H9 (cell line): ENCODE results near the gene TMEM145. TPM values are rescaled to one million over a fixed set of nuclear protein-coding genes. Genes with fewer than 3 reads are reported as not detected.

ENCODE experiments used
- DNase-seq: peaks from one replicate; pipeline ENCODE4 v3.0.0-alpha.2; 2017
- H2AFZ ChIP-seq: one replicate; pipeline ENCODE4 v1.6.1; 2013; ENCODE audit warnings: mild to moderate bottlenecking, low read length, control low read depth, moderate library complexity
- H2AK5ac ChIP-seq: 2 replicates; pipeline ENCODE4 v1.6.1; 2013; ENCODE audit warnings: low read length, control low read depth, mixed read lengths; ENCODE audit not compliant: insufficient read length
- H2BK120ac ChIP-seq: one replicate; pipeline ENCODE4 v1.6.1; 2013; ENCODE audit warnings: low read depth, mild to moderate bottlenecking, low read length, control low read depth, inconsistent platforms; ENCODE audit not compliant: poor library complexity, severe bottlenecking
- H2BK12ac ChIP-seq: 2 replicates; pipeline ENCODE4 v1.6.1; 2013; ENCODE audit warnings: low read length, control low read depth, mixed read lengths, low read depth; ENCODE audit not compliant: insufficient read length
- H2BK15ac ChIP-seq: 2 replicates; pipeline ENCODE4 v1.6.1; 2013; ENCODE audit warnings: low read depth, low read length, control low read depth
- H2BK20ac ChIP-seq: one replicate; pipeline ENCODE4 v1.6.1; 2013; ENCODE audit warnings: low read depth, mild to moderate bottlenecking, low read length, control low read depth, inconsistent platforms; ENCODE audit not compliant: poor library complexity, severe bottlenecking
- H2BK5ac ChIP-seq: 2 replicates; pipeline ENCODE4 v1.6.1; 2013; ENCODE audit warnings: low read length, control low read depth, mixed read lengths; ENCODE audit not compliant: insufficient read length
- H3K14ac ChIP-seq: 2 replicates; pipeline ENCODE4 v1.6.1; 2013; ENCODE audit warnings: low read length, control low read depth; ENCODE audit not compliant: insufficient read depth
- H3K18ac ChIP-seq: 2 replicates; pipeline ENCODE4 v1.6.1; 2013; ENCODE audit warnings: low read depth, mild to moderate bottlenecking, mixed read lengths, low read length, control low read depth; ENCODE audit not compliant: insufficient read length
- H3K23ac ChIP-seq: 2 replicates; pipeline ENCODE4 v1.6.1; 2013; ENCODE audit warnings: low read length, control low read depth, mixed read lengths, low read depth; ENCODE audit not compliant: insufficient read length
- H3K23me2 ChIP-seq: 2 replicates; pipeline ENCODE4 v1.6.1; 2013; ENCODE audit warnings: low read depth, mild to moderate bottlenecking, mixed read lengths, low read length, control low read depth; ENCODE audit not compliant: insufficient read length, poor library complexity, severe bottlenecking
- H3K27ac ChIP-seq: 2 replicates; pipeline ENCODE4 v1.5.1; 2013; ENCODE audit warnings: low read length, control low read depth, mixed read lengths, low read depth; ENCODE audit not compliant: insufficient read length
- H3K27me3 ChIP-seq: 2 replicates; pipeline ENCODE4 v1.6.1; 2013; ENCODE audit warnings: low read length, control low read depth, inconsistent platforms; ENCODE audit not compliant: insufficient read depth
- H3K4ac ChIP-seq: 2 replicates; pipeline ENCODE4 v1.6.1; 2013; ENCODE audit warnings: low read depth, mild to moderate bottlenecking, control low read depth, inconsistent platforms, low read length, moderate library complexity
- H3K4me1 ChIP-seq: 2 replicates; pipeline ENCODE4 v1.6.1; 2013; ENCODE audit warnings: low read length, control low read depth, inconsistent platforms; ENCODE audit not compliant: insufficient read depth
- H3K4me2 ChIP-seq: 2 replicates; pipeline ENCODE4 v1.6.1; 2013; ENCODE audit warnings: low read length, control low read depth, mixed read lengths; ENCODE audit not compliant: insufficient read length, insufficient read depth
- H3K56ac ChIP-seq: 2 replicates; pipeline ENCODE4 v1.6.1; 2013; ENCODE audit warnings: low read depth, mild to moderate bottlenecking, mixed read lengths, low read length, control low read depth; ENCODE audit not compliant: insufficient read length
- H3K79me1 ChIP-seq: 2 replicates; pipeline ENCODE4 v1.6.1; 2013; ENCODE audit warnings: low read depth, mild to moderate bottlenecking, moderate library complexity, low read length, control low read depth, inconsistent platforms; ENCODE audit not compliant: insufficient read depth, poor library complexity, severe bottlenecking
- H3K79me2 ChIP-seq: 2 replicates; pipeline ENCODE4 v1.6.1; 2013; ENCODE audit warnings: low read length, control low read depth, inconsistent platforms; ENCODE audit not compliant: insufficient read depth
- H3K9ac ChIP-seq: 2 replicates; pipeline ENCODE4 v1.6.1; 2013; ENCODE audit warnings: low read length, control low read depth, mixed read lengths; ENCODE audit not compliant: insufficient read length; ENCODE audit errors: extremely low read depth
- H3K9me3 ChIP-seq: one replicate; pipeline ENCODE4 v1.6.1; 2013; ENCODE audit warnings: low read depth, low read length, inconsistent platforms; ENCODE audit not compliant: control insufficient read depth
- H3T11ph ChIP-seq: one replicate; pipeline ENCODE4 v1.6.1; 2013; ENCODE audit warnings: mild to moderate bottlenecking, low read length, control low read depth, inconsistent platforms
- H4K20me1 ChIP-seq: one replicate; pipeline ENCODE4 v1.6.1; 2013; ENCODE audit not compliant: control insufficient read depth, insufficient read length, insufficient read depth
- H4K5ac ChIP-seq: 2 replicates; pipeline ENCODE4 v1.6.1; 2013; ENCODE audit warnings: low read depth, mild to moderate bottlenecking, mixed read lengths, low read length, control low read depth; ENCODE audit not compliant: insufficient read length
- H4K8ac ChIP-seq: replicated peaks from 2 replicates; pipeline ENCODE4 v1.6.1; 2013; ENCODE audit warnings: low read length, control low read depth, mixed read lengths, low read depth; ENCODE audit not compliant: insufficient read length
- H4K91ac ChIP-seq: 2 replicates; pipeline ENCODE4 v1.6.1; 2013; ENCODE audit warnings: low read depth, mild to moderate bottlenecking, moderate library complexity, mixed read lengths, low read length, control low read depth; ENCODE audit not compliant: insufficient read length
- H3K27ac Mint-ChIP-seq, 3 experiments: 2 replicates in 2 of 3; 3 replicates in 1 of 3; pipeline ENCODE4 v1.8.0; 2020 to 2021; ENCODE audit warnings: mixed read lengths in 3 of 3, mild to moderate bottlenecking in 1 of 3, moderate library complexity in 1 of 3
- H3K27me3 Mint-ChIP-seq: 2 replicates; pipeline ENCODE4 v1.8.0; 2021; ENCODE audit warnings: low read depth, mild to moderate bottlenecking, moderate library complexity, mixed read lengths
- H3K36me3 Mint-ChIP-seq, 3 experiments: 2 replicates in 2 of 3; 3 replicates in 1 of 3; pipeline ENCODE4 v1.8.0; 2020 to 2021; ENCODE audit warnings: low read depth in 3 of 3, mixed read lengths in 3 of 3; ENCODE audit not compliant: insufficient read depth in 1 of 3
- H3K4me1 Mint-ChIP-seq, 2 experiments: 2 replicates each; pipeline ENCODE4 v1.8.0; 2020; ENCODE audit warnings: mixed read lengths in 2 of 2
- H3K4me3 Mint-ChIP-seq, 2 experiments: 2 replicates in 1 of 2; 3 replicates in 1 of 2; pipeline ENCODE4 v1.8.0; 2020 to 2021; ENCODE audit warnings: mild to moderate bottlenecking in 2 of 2, mixed read lengths in 2 of 2, moderate library complexity in 1 of 2
- H3K9me3 Mint-ChIP-seq, 2 experiments: 2 replicates in 1 of 2; 3 replicates in 1 of 2; pipeline ENCODE4 v1.8.0; 2020; ENCODE audit warnings: mild to moderate bottlenecking in 2 of 2, mixed read lengths in 2 of 2, moderate library complexity in 1 of 2
- WGBS: extraction: QIAGEN DNeasy Blood & Tissue Kit; methylation state at CpG from one replicate; pipeline ENCODE4 v1.1.7; 2013; ENCODE audit warnings: missing lambda C conversion rate, low lambda C conversion rate, mixed read lengths; ENCODE audit not compliant: insufficient read length; ENCODE audit errors: extremely low coverage; 5-methylcytosine and 5-hydroxymethylcytosine counted together
- total RNA-seq: library from RNA; stranded (reverse); gene quantifications from 2 replicates; pipeline ENCODE4 v1.2.1, GENCODE V29; 2021
- TF ChIP-seq, protein P1 (sequence below): fragments of 200-600 bp; sonication (generic); conservative IDR thresholded peaks from 3 replicates; pipeline ENCODE4 v1.8.0; 2021; ENCODE audit warnings: antibody characterized with exemption, mild to moderate bottlenecking

Gene TMEM145
- total RNA-seq, 1 experiment from 2014 or later: 4.5 TPM

DNA sequence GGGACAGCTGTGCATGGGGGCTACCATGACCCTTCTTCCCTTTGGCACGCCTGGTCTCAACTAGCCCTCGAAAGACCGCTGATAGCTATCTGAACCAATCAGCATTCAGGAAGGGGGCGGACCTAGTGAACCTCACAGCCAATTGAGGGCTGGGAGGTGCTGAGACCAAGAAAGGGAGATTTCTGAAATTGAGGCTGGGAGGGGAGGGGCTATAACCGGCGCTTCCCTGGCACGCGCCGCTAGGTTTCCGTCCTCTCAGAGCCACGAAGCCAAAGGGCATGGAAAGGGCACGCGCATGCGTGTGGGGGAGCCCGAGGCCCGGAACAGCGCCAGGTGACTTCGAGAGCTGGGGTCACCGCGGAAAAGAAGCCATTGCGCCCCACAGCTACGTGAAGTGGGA is 6.5 kb upstream of the TMEM145 start:
- TF ChIP-seq, protein P1, sequence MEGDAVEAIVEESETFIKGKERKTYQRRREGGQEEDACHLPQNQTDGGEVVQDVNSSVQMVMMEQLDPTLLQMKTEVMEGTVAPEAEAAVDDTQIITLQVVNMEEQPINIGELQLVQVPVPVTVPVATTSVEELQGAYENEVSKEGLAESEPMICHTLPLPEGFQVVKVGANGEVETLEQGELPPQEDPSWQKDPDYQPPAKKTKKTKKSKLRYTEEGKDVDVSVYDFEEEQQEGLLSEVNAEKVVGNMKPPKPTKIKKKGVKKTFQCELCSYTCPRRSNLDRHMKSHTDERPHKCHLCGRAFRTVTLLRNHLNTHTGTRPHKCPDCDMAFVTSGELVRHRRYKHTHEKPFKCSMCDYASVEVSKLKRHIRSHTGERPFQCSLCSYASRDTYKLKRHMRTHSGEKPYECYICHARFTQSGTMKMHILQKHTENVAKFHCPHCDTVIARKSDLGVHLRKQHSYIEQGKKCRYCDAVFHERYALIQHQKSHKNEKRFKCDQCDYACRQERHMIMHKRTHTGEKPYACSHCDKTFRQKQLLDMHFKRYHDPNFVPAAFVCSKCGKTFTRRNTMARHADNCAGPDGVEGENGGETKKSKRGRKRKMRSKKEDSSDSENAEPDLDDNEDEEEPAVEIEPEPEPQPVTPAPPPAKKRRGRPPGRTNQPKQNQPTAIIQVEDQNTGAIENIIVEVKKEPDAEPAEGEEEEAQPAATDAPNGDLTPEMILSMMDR: no peak
- Histone ChIP-seq H2BK15ac (no peak overlapping the region), H3K23ac (no peak overlapping the region), H2AFZ (no peak overlapping the region), H2BK12ac (no peak overlapping the region), H3K27me3 (no peaks in the 10 kb centered on the region; the same call in 1 of the 2 replicates), H2BK20ac (no peak overlapping the region), H3K79me1 (no peaks in the 10 kb centered on the region), H2BK120ac (no peak overlapping the region), H2AK5ac (no peak overlapping the region), H3K9ac (no peak overlapping the region), H2BK5ac (no peak overlapping the region), H3T11ph (no peak overlapping the region), H4K8ac (no peak overlapping the region), H3K14ac (no peak overlapping the region), H3K4me1 (peaks cover 6% of the 10 kb centered on the region; the same call in 1 of the 2 replicates), H3K23me2 (peaks cover 4% of the 10 kb centered on the region), H4K20me1 (no peaks in the 10 kb centered on the region), H3K27ac (no peak overlapping the region), H3K56ac (no peak overlapping the region), H4K91ac (no peak overlapping the region), H3K9me3 (no peaks in the 10 kb centered on the region), H3K79me2 (no peaks in the 10 kb centered on the region; the same call in 1 of the 2 replicates), H3K4me2 (no peak overlapping the region), H3K4ac (no peak overlapping the region), H3K18ac (no peak overlapping the region), H4K5ac (no peak overlapping the region)
- no peaks in the 10 kb centered on the region for H3K9me3 Mint-ChIP-seq
- H3K27me3 Mint-ChIP-seq: peaks cover 24% of the 10 kb centered on the region
- peaks cover 16 to 17% of the 10 kb centered on the region in 2 experiments for H3K4me1 Mint-ChIP-seq
- no peak overlapping the region for H3K27ac Mint-ChIP-seq
- DNase-seq: peak; percentile 70
- H3K36me3 Mint-ChIP-seq: no peaks in the 10 kb centered on the region; a peak in 1 of 7 replicates
- H3K4me3 Mint-ChIP-seq: no peak overlapping the region
- WGBS: no CpG with 5 or more reads among the region's 22 CpGs
